ENCODE measurements around the gene RHD. TPM values are rescaled to one million over a fixed set of nuclear protein-coding genes. Genes with fewer than 3 reads are reported as not detected.
A peak's percentile ranks its signal among the peaks of the same experiment; 100 is the strongest.
"Not testable (repeated sequence)": the region's sequence is repeated elsewhere in the genome, so short reads cannot be mapped to it uniquely, and the experiment has no call there.

The RHD gene
- total RNA-seq, 6 experiments from 2014 or later = 0.22 to 0.58 (median 0.51) TPM; not detected in 3

DNA sequence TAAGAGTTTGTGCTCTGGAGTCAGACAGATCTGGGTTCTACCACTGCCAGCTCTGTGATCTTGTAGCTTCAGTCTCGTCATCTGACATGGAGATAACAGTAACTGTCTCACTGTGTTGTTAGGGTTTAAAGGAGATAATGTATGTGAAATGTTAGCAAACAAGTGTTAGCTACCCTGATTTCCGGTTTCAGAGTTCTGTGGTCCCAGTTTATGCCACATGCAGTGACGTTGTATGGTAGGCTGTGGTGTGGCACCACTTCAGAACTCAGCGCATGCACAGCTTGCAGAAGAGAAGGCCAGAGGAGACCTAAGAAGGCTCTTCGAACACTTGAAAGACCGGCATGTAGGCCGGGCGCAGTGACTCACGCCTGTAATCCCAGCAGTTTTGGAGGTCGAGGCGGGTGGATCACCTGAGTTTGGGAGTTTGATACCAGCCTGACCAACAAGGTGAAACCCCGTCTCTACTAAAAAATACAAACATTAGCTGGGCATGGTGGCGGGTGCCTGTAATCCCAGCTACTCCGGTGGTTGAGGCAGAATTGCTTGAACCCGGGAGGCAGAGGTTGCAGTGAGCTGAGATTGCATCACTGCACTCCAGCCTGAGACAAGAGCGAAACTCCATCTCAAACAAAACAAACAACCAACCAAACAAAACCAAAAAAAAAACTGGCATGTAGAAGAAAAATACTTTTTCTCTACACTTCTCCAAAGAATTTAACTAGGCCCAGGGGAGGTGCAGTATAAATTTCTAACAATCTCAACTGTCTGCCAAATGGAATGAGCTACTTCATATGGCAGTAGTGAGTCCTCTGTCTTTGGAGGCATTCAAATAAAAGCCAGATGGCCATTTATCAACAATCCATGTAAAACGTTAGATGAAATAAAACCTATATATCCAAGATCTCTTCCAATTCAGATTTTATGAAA, 55.8 kb downstream of the RHD start:
- H3K36me3 ChIP-seq; H3K27ac ChIP-seq; intact Hi-C loops (cut with DNase I); H3K9me3 ChIP-seq; H3K27me3 ChIP-seq; H3K4me3 ChIP-seq; DNase-seq: not testable (repeated sequence)
- ATAC-seq = peak in 3 of 4 donors; percentile 22 to 44 (median 36)
- H3K4me1 ChIP-seq = peaks cover 0 to 11% (median 0%) of the 10 kb centered on the region in 4 donors
- no CpG with 5 or more reads among the region's 17 CpGs for WGBS (ENCODE audit: insufficient coverage, low coverage, low lambda C conversion rate, missing lambda C conversion rate)

- Histone ChIP-seq H3K4me1 (peaks cover 0 to 11% (median 0%) of the 10 kb centered on the region in 4 donors), H3K27ac (peak overlapping the region in 1 of 3 donors; percentile 49)
- H3K36me3 ChIP-seq; H3K27me3 ChIP-seq; H3K9me3 ChIP-seq; DNase-seq; intact Hi-C loops (cut with DNase I); H3K4me3 ChIP-seq: not testable (repeated sequence)
- WGBS (ENCODE audit: insufficient coverage, low coverage, low lambda C conversion rate, missing lambda C conversion rate) = 82% methylated on average over 4 of the region's 4 CpGs
- ATAC-seq = peak in 2 of 4 donors; percentile 40 to 41
Observed at GRCh38 chr1:25328791-25329185, 56.5 kb downstream of the RHD start.

DNA sequence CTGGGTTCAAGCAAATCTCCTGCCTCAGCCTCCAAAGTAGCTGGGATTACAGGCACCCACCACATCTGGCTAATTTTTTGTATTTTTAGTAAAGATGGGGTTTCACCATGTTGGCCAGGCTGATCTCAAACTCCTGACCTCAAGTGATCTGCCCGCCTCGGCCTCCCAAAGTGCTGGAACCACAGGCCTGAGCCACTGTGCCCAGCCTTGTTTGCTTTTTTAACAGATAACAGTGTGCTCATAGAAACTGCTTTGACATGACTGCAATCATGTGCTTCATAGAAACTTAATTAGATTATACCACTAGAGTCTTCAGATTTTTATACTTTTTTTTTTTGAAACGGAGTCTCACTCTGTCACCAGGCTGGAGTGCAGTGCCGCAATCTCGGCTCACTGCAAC, 57.0 kb downstream of the RHD start:
- H3K27me3 ChIP-seq; H3K4me3 ChIP-seq; H3K9me3 ChIP-seq; intact Hi-C loops (cut with DNase I); DNase-seq; H3K36me3 ChIP-seq: not testable (repeated sequence)
- peak in 3 of 4 donors; percentile 24 to 59 (median 51) for ATAC-seq
- peak overlapping the region in 1 of 3 donors; percentile 49 for H3K27ac ChIP-seq
- H3K4me1 ChIP-seq = peaks cover 0 to 11% (median 0%) of the 10 kb centered on the region in 4 donors
- 67% methylated on average over 1 of the region's 5 CpGs for WGBS (ENCODE audit: insufficient coverage, low coverage, low lambda C conversion rate, missing lambda C conversion rate)

DNA sequence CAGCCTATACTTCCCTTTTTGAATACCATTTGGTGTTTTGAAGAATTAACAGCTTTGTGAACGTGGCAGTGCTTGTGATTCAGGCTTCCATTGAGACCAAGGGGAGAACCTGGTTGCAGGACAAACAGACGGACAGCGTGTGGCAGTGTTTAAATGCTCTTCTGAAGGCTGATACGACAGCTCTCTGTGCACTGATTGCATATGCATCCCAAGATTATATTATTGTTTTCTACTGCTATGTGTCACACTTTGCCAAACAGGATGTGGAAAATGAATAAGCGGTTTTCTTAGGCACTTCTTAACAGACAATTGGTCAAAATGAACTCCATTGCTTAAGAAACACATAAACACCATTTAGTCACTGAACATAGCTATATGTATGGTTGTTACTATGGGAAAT, 57.6 kb downstream of the RHD start:
- H3K4me1 ChIP-seq = peaks cover 0 to 11% (median 0%) of the 10 kb centered on the region in 4 donors
- DNase-seq = not testable (repeated sequence)

GRCh38 chr1:25336922-25337354, 64.6 kb downstream of the RHD start:
- H3K27me3 ChIP-seq; H3K36me3 ChIP-seq; H3K9me3 ChIP-seq; intact Hi-C loops (cut with DNase I): not testable (repeated sequence)
- Histone ChIP-seq H3K27ac (peak overlapping the region in 1 of 3 donors; percentile 33), H3K4me1 (peaks cover 0 to 17% (median 5%) of the 10 kb centered on the region in 4 donors), H3K4me3 (peak overlapping the region; percentile 39 to 60 (median 58))
- peak; percentile 56 to 63 (median 63) for ATAC-seq
- TF ChIP-seq, protein P1, sequence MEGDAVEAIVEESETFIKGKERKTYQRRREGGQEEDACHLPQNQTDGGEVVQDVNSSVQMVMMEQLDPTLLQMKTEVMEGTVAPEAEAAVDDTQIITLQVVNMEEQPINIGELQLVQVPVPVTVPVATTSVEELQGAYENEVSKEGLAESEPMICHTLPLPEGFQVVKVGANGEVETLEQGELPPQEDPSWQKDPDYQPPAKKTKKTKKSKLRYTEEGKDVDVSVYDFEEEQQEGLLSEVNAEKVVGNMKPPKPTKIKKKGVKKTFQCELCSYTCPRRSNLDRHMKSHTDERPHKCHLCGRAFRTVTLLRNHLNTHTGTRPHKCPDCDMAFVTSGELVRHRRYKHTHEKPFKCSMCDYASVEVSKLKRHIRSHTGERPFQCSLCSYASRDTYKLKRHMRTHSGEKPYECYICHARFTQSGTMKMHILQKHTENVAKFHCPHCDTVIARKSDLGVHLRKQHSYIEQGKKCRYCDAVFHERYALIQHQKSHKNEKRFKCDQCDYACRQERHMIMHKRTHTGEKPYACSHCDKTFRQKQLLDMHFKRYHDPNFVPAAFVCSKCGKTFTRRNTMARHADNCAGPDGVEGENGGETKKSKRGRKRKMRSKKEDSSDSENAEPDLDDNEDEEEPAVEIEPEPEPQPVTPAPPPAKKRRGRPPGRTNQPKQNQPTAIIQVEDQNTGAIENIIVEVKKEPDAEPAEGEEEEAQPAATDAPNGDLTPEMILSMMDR (IDR thresholded peaks at IDR 0.05) = peak in 1 of 4 donors; percentile 13
- DNase-seq = peak in 2 of 3 donors; percentile 63 to 76
- WGBS (ENCODE audit: insufficient coverage, low coverage, low lambda C conversion rate, missing lambda C conversion rate) = 1% methylated on average over 11 of the region's 29 CpGs

More for the DNA sequence above, 57.6 kb downstream of the RHD start:
- peak overlapping the region in 1 of 3 donors; percentile 49 for H3K27ac ChIP-seq
- H3K27me3 ChIP-seq; H3K36me3 ChIP-seq; H3K9me3 ChIP-seq; intact Hi-C loops (cut with DNase I); H3K4me3 ChIP-seq: not testable (repeated sequence)
- ATAC-seq = peak; percentile 69 to 86 (median 78)
- TF ChIP-seq, protein P1 (IDR thresholded peaks at IDR 0.05) = peak in 2 of 4 donors; percentile 8 to 13
- WGBS (ENCODE audit: insufficient coverage, low coverage, low lambda C conversion rate, missing lambda C conversion rate) = no CpG with 5 or more reads among the region's 5 CpGs

GRCh38 chr1:25337483-25338187, 65.3 kb downstream of the RHD start:
- H3K4me3 ChIP-seq = peak overlapping the region; percentile 92 to 95 (median 93)
- H3K36me3 ChIP-seq; intact Hi-C loops (cut with DNase I); H3K27me3 ChIP-seq; H3K9me3 ChIP-seq: not testable (repeated sequence)
- ATAC-seq (peak; percentile 85 to 92 (median 86)), DNase-seq (peak in 1 of 3 donors; percentile 29)
- H3K4me1 ChIP-seq = peaks cover 0 to 17% (median 5%) of the 10 kb centered on the region in 4 donors
- H3K27ac ChIP-seq = peak overlapping the region; percentile 91 to 97 (median 94)
- 0% methylated on average over 11 of the region's 39 CpGs for WGBS (ENCODE audit: insufficient coverage, low coverage, low lambda C conversion rate, missing lambda C conversion rate)

Data from right lobe of liver (tissue), 6 donors.